Mesendoderm (in vitro differentiated cells): Measurements from ENCODE around the gene PHEX. TPM values are rescaled to one million over a fixed set of nuclear protein-coding genes. Genes with fewer than 3 reads are reported as not detected.

ENCODE experiments used
- DNase-seq: peaks from one replicate; pipeline ENCODE4 v3.0.0; 2013
- H2AK5ac ChIP-seq: 2 replicates; pipeline ENCODE4 v1.6.1; 2013; ENCODE audit warnings: low read length, inconsistent platforms
- H2BK120ac ChIP-seq: 2 replicates; pipeline ENCODE4 v1.6.1; 2013; ENCODE audit warnings: low read depth, mild to moderate bottlenecking, low read length, moderate library complexity, mixed read lengths
- H2BK15ac ChIP-seq: replicated peaks from 2 replicates; pipeline ENCODE4 v1.6.1; 2013; ENCODE audit warnings: low read depth, mild to moderate bottlenecking, moderate library complexity
- H2BK5ac ChIP-seq: 2 replicates; pipeline ENCODE4 v1.6.1; 2013; ENCODE audit warnings: low read length, inconsistent platforms
- H3K18ac ChIP-seq: 2 replicates; pipeline ENCODE4 v1.6.1; 2013; ENCODE audit warnings: mild to moderate bottlenecking, low read length, mixed read lengths
- H3K23ac ChIP-seq: one replicate; pipeline ENCODE4 v1.6.1; 2013; ENCODE audit warnings: low read length
- H3K27ac ChIP-seq: 2 replicates; pipeline ENCODE4 v1.5.1; 2013; ENCODE audit warnings: low read depth, mild to moderate bottlenecking, inconsistent platforms, low read length, moderate library complexity
- H3K27me3 ChIP-seq: 2 replicates; pipeline ENCODE4 v1.6.1; 2013; ENCODE audit warnings: low read length, control low read depth, mild to moderate bottlenecking, inconsistent platforms; ENCODE audit not compliant: insufficient read depth, poor library complexity
- H3K36me3 ChIP-seq: 2 replicates; pipeline ENCODE4 v1.6.1; 2013; ENCODE audit warnings: low read length, inconsistent platforms; ENCODE audit not compliant: control insufficient read depth, insufficient read depth
- H3K4ac ChIP-seq: one replicate; pipeline ENCODE4 v1.6.1; 2013; ENCODE audit warnings: low read depth, mild to moderate bottlenecking, low read length, moderate library complexity
- H3K4me1 ChIP-seq: 2 replicates; pipeline ENCODE4 v1.6.1; 2013; ENCODE audit warnings: low read depth, low read length, inconsistent platforms; ENCODE audit not compliant: control insufficient read depth
- H3K4me2 ChIP-seq: 2 replicates; pipeline ENCODE4 v1.6.1; 2013; ENCODE audit warnings: low read length
- H3K4me3 ChIP-seq: 2 replicates; pipeline ENCODE4 v1.5.1; 2013; ENCODE audit warnings: mild to moderate bottlenecking, low read length
- H3K56ac ChIP-seq: one replicate; pipeline ENCODE4 v1.6.1; 2013; ENCODE audit warnings: low read length
- H3K79me1 ChIP-seq: 2 replicates; pipeline ENCODE4 v1.6.1; 2013; ENCODE audit warnings: low read length, inconsistent platforms
- H3K79me2 ChIP-seq: 2 replicates; pipeline ENCODE4 v1.6.1; 2013; ENCODE audit warnings: mild to moderate bottlenecking, low read length; ENCODE audit not compliant: control insufficient read depth, insufficient read depth
- H3K9ac ChIP-seq: 2 replicates; pipeline ENCODE4 v1.6.1; 2013; ENCODE audit warnings: low read length, inconsistent platforms
- H4K5ac ChIP-seq: one replicate; pipeline ENCODE4 v1.6.1; 2013; ENCODE audit warnings: low read length
- H4K8ac ChIP-seq: one replicate; pipeline ENCODE4 v1.6.1; 2013; ENCODE audit warnings: low read depth, mild to moderate bottlenecking, control low read depth, low read length, moderate library complexity
- WGBS: extraction: QIAGEN DNeasy Blood & Tissue Kit; methylation state at CpG from one replicate; pipeline ENCODE4 v1.1.7; 2013; ENCODE audit warnings: low lambda C conversion rate, missing lambda C conversion rate; ENCODE audit not compliant: insufficient coverage; ENCODE audit errors: extremely low coverage; 5-methylcytosine and 5-hydroxymethylcytosine counted together
- polyA plus RNA-seq, 2 experiments: library from polyadenylated mRNA; stranded (reverse); fragments of 200-250 nt; gene quantifications; one replicate each; pipeline ENCODE4 v1.2.3, GENCODE V29; 2013

Gene PHEX
- 0.03 TPM for polyA plus RNA-seq (2013, experiment 1 of 2)
- polyA plus RNA-seq (2013, experiment 2 of 2) = 0.04 TPM

DNA sequence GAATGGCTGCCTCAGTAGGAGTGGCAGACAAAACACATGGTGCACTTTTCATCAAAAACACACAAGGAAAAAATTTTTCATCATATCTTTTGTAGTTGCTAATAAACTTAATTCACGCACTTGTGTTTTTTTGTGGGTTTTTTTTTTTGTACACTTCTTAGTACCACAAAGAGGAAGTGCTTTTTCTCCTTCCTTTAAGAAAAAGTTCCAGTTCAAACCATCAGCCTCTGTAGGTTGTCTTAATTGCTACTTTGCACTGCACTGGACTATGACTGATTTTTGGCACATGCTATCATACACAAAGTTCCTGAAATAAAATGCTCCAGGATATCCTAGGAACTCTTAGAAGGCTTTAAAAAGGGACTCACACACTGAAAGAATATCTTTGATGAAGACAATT, at the start of gene PHEX:
Gene PHEX, plus strand, starts transcription at position 242 of the 400 bp plus-strand sequence. CDS start 681 bp downstream, outside the sequence.
- Histone ChIP-seq H2AK5ac (no peak within 1 kb of the TSS), H3K79me2 (no peaks in the 10 kb centered on the region), H4K8ac (no peak within 1 kb of the TSS), H3K56ac (no peak within 1 kb of the TSS), H3K4me1 (no peaks in the 10 kb centered on the region), H2BK5ac (no peak within 1 kb of the TSS), H3K4me3 (no peak within 1 kb of the TSS), H3K79me1 (no peaks in the 10 kb centered on the region), H3K18ac (no peak within 1 kb of the TSS), H3K36me3 (no peaks in the 10 kb centered on the region), H2BK15ac (no peak within 1 kb of the TSS), H3K9ac (no peak within 1 kb of the TSS), H3K27ac (no peak within 1 kb of the TSS), H3K27me3 (no peaks in the 10 kb centered on the region), H4K5ac (no peak within 1 kb of the TSS), H3K4ac (no peak within 1 kb of the TSS), H3K23ac (no peak within 1 kb of the TSS), H3K4me2 (no peak within 1 kb of the TSS), H2BK120ac (no peak within 1 kb of the TSS)
- no CpG with 5 or more reads among the region's 1 CpG for WGBS
- no peak for DNase-seq

DNA sequence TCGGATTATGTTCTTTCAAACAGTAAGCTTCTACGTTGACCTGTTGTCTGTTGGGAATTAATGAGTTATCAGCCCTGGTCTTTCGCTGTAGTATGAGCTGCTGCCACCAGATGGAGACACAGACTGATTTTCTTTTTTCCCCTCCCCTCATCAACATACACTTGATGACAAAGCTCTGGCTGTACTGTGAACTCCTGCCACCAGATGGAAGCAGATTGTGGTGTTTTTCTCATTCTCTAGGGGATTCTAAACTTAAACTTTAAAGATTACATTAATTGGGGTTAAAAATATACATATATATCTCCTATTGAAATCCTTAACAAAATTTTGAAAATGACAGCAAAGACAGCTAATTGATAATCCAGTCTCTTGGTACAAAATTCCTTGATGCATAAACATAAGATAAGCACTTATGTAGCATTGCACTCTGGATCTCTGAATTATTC, 46.8 kb upstream of the PHEX start:
- no peak overlapping the region for H3K4me2 ChIP-seq
- H4K8ac ChIP-seq = no peak overlapping the region
- no peak overlapping the region for H2BK5ac ChIP-seq
- peak; percentile 75 for DNase-seq
- H2BK15ac ChIP-seq = no peak overlapping the region
- no peak overlapping the region for H3K4ac ChIP-seq
- no peaks in the 10 kb centered on the region for H3K36me3 ChIP-seq
- no CpG with 5 or more reads among the region's 3 CpGs for WGBS
- H3K9ac ChIP-seq = no peak overlapping the region
- H3K23ac ChIP-seq = no peak overlapping the region
- H4K5ac ChIP-seq = no peak overlapping the region
- H3K79me2 ChIP-seq = no peaks in the 10 kb centered on the region
- H3K18ac ChIP-seq = no peak overlapping the region
- no peak overlapping the region for H2BK120ac ChIP-seq
- H3K4me1 ChIP-seq = no peaks in the 10 kb centered on the region
- no peak overlapping the region for H3K56ac ChIP-seq
- no peak overlapping the region for H2AK5ac ChIP-seq
- no peaks in the 10 kb centered on the region for H3K27me3 ChIP-seq
- H3K79me1 ChIP-seq = no peaks in the 10 kb centered on the region
- no peak overlapping the region for H3K4me3 ChIP-seq
- H3K27ac ChIP-seq = no peak overlapping the region

DNA sequence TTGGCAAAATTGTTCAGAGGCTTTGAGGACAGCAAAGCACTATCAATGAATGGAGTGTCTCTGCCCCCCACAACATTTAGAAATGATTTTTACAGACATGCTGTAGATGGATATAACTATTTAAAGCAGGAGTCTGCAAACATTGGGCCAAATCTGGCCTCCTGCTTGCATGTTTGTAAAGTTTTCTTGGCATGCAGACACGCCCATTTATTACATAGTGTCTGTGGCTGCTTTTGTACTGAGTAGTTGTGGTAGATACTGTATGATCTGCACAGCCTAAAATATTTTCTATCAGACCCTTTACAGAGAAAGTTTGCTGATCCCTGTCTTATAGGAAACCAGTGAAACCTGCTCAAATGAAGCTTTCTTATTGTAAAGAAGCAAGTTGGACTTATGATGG, 45.5 kb upstream of the PHEX start:
- H3K36me3 ChIP-seq = no peaks in the 10 kb centered on the region
- no peaks in the 10 kb centered on the region for H3K79me1 ChIP-seq
- H4K8ac ChIP-seq = no peak overlapping the region
- no peak overlapping the region for H3K4ac ChIP-seq
- no peak overlapping the region for H3K23ac ChIP-seq
- H3K4me1 ChIP-seq = no peaks in the 10 kb centered on the region
- no peak overlapping the region for H4K5ac ChIP-seq
- no peak overlapping the region for H3K4me2 ChIP-seq
- no peak overlapping the region for H2BK120ac ChIP-seq
- H3K27me3 ChIP-seq = no peaks in the 10 kb centered on the region
- no peak for DNase-seq
- no peak overlapping the region for H3K9ac ChIP-seq
- H3K56ac ChIP-seq = no peak overlapping the region
- H2AK5ac ChIP-seq = no peak overlapping the region
- H2BK15ac ChIP-seq = no peak overlapping the region
- H3K79me2 ChIP-seq = no peaks in the 10 kb centered on the region
- no peak overlapping the region for H3K27ac ChIP-seq
- no CpG with 5 or more reads among the region's 1 CpG for WGBS
- H2BK5ac ChIP-seq = no peak overlapping the region
- no peak overlapping the region for H3K4me3 ChIP-seq
- no peak overlapping the region for H3K18ac ChIP-seq

DNA sequence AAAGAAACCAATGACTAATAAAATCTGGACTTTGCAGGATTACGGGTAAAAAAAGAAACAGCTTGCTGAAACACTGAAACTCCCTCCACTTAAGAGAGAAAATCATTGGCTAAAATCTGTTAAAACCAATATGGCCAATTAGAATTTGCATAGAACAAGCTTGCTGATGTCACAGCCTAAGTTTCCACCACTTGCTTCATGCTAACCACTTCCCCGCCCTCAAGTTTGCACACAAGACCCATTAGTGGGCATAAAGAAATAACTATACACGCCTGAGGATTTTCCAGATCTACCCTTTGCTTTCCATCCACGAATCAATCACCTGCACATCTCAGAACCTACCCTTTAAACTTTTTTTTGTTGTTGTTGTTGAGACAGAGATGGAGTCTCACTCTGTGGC, 42.7 kb upstream of the PHEX start:
- Histone ChIP-seq H2BK5ac (no peak overlapping the region), H2BK15ac (no peak overlapping the region), H3K4me3 (no peak overlapping the region), H3K36me3 (no peaks in the 10 kb centered on the region), H3K56ac (no peak overlapping the region), H3K4me2 (no peak overlapping the region), H3K27me3 (no peaks in the 10 kb centered on the region), H3K79me2 (no peaks in the 10 kb centered on the region), H3K79me1 (no peaks in the 10 kb centered on the region), H3K18ac (no peak overlapping the region), H2AK5ac (no peak overlapping the region), H3K27ac (no peak overlapping the region), H2BK120ac (no peak overlapping the region), H3K9ac (no peak overlapping the region), H3K23ac (no peak overlapping the region), H3K4me1 (no peaks in the 10 kb centered on the region), H4K5ac (no peak overlapping the region), H4K8ac (no peak overlapping the region), H3K4ac (no peak overlapping the region)
- DNase-seq = no peak
- no CpG with 5 or more reads among the region's 4 CpGs for WGBS

DNA sequence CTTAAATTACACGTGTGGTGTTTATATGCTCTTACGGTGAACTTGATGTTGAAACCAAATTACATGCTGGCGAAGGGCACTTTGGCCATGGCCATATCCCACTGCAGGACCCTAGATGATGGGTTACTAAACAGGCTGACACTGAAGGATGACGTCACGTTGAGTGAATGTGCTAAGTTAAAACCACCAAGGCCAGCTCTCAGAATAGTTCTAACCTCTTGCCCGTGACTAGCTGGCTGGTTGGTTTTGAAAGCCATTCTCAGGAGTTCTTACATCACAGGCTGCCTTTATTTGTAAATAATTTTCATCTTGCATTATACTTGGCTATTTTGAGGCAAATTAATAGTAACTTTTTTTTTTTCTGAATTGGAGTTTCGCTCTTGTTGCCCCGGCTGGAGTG, 41.3 kb upstream of the PHEX start:
- Histone ChIP-seq H2BK5ac (no peak overlapping the region), H3K23ac (no peak overlapping the region), H3K4me3 (no peak overlapping the region), H2BK120ac (no peak overlapping the region), H3K79me1 (no peaks in the 10 kb centered on the region), H2BK15ac (no peak overlapping the region), H3K27ac (no peak overlapping the region), H4K5ac (no peak overlapping the region), H3K27me3 (no peaks in the 10 kb centered on the region), H3K56ac (no peak overlapping the region), H3K9ac (no peak overlapping the region), H3K4ac (no peak overlapping the region), H3K4me1 (no peaks in the 10 kb centered on the region), H3K4me2 (no peak overlapping the region), H3K36me3 (no peaks in the 10 kb centered on the region), H4K8ac (no peak overlapping the region), H2AK5ac (no peak overlapping the region), H3K18ac (no peak overlapping the region), H3K79me2 (no peaks in the 10 kb centered on the region)
- WGBS = no CpG with 5 or more reads among the region's 8 CpGs
- no peak for DNase-seq

DNA sequence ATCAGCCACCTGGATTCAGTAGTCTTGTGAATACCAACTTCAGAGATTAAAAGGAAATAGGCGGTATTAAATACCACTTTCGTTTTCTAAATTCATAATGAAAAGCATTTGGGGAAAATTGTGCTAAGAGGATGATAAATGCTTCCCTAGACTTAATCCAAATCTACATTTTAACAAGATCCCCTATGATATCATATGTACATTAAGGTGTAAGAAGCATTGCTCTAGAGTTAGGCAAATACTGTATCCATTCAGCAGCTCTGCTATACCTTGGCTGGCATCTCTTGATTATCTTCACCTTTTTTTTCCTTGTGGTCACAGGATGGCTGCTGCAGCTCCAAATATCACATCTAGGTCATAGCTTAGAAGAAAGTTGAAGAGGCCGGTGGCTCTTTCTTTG, 40.6 kb upstream of the PHEX start:
- no peak overlapping the region for H3K4me2 ChIP-seq
- no peak overlapping the region for H4K5ac ChIP-seq
- H3K4ac ChIP-seq = no peak overlapping the region
- no peak overlapping the region for H4K8ac ChIP-seq
- no peaks in the 10 kb centered on the region for H3K36me3 ChIP-seq
- H2BK120ac ChIP-seq = no peak overlapping the region
- no peak overlapping the region for H3K56ac ChIP-seq
- H2BK5ac ChIP-seq = no peak overlapping the region
- H3K4me3 ChIP-seq = no peak overlapping the region
- no peaks in the 10 kb centered on the region for H3K27me3 ChIP-seq
- no peaks in the 10 kb centered on the region for H3K4me1 ChIP-seq
- H3K27ac ChIP-seq = no peak overlapping the region
- H2AK5ac ChIP-seq = no peak overlapping the region
- H3K18ac ChIP-seq = no peak overlapping the region
- DNase-seq = no peak
- no peak overlapping the region for H3K9ac ChIP-seq
- no peaks in the 10 kb centered on the region for H3K79me2 ChIP-seq
- H3K23ac ChIP-seq = no peak overlapping the region
- H2BK15ac ChIP-seq = no peak overlapping the region
- no peaks in the 10 kb centered on the region for H3K79me1 ChIP-seq
- WGBS = no CpG with 5 or more reads among the region's 3 CpGs
